GM23248 (cell line): ENCODE results near the gene ASXL2. TPM values are rescaled to one million over a fixed set of nuclear protein-coding genes. Genes with fewer than 3 reads are reported as not detected.
A peak's percentile ranks its signal among the peaks of the same experiment; 100 is the strongest.

ENCODE experiments used
- DNase-seq: peaks from one replicate; pipeline ENCODE4 v3.0.0-alpha.2; 2015
- H2AFZ ChIP-seq: fragments of 200-600 bp; sonication (generic); 2 replicates; pipeline ENCODE4 v1.6.1; 2016; ENCODE audit warnings: antibody characterized with exemption
- H3F3A ChIP-seq: fragments of 200-600 bp; sonication (generic); 2 replicates; pipeline ENCODE4 v1.6.1; 2016; ENCODE audit warnings: mild to moderate bottlenecking, antibody characterized with exemption, mixed run types; ENCODE audit not compliant: insufficient read depth
- H3K27ac ChIP-seq: fragments of 200-600 bp; sonication (generic); 2 replicates; pipeline ENCODE4 v1.5.1; 2016; ENCODE audit warnings: mild to moderate bottlenecking
- H3K27me3 ChIP-seq: fragments of 200-600 bp; sonication (generic); replicated peaks from 2 replicates; pipeline ENCODE4 v1.6.1; 2016; ENCODE audit warnings: mild to moderate bottlenecking; ENCODE audit not compliant: insufficient read depth
- H3K36me3 ChIP-seq: fragments of 200-600 bp; sonication (generic); 2 replicates; pipeline ENCODE4 v1.6.1; 2016; ENCODE audit warnings: low read depth, mild to moderate bottlenecking
- H3K4me1 ChIP-seq: fragments of 200-600 bp; sonication (generic); 2 replicates; pipeline ENCODE4 v1.6.1; 2016; ENCODE audit warnings: mild to moderate bottlenecking; ENCODE audit not compliant: insufficient read depth
- H3K4me2 ChIP-seq: fragments of 200-600 bp; sonication (generic); one replicate; pipeline ENCODE4 v1.6.1; 2016; ENCODE audit warnings: mild to moderate bottlenecking; ENCODE audit not compliant: unreplicated experiment
- H3K4me3 ChIP-seq: fragments of 200-600 bp; sonication (generic); 2 replicates; pipeline ENCODE4 v1.5.1; 2016; ENCODE audit warnings: mild to moderate bottlenecking
- H3K79me2 ChIP-seq: fragments of 200-600 bp; sonication (generic); 2 replicates; pipeline ENCODE4 v1.6.1; 2016; ENCODE audit warnings: mild to moderate bottlenecking; ENCODE audit not compliant: insufficient read depth
- H3K9ac ChIP-seq: fragments of 200-600 bp; sonication (generic); 2 replicates; pipeline ENCODE4 v1.6.1; 2016; ENCODE audit warnings: mild to moderate bottlenecking
- H3K9me2 ChIP-seq: fragments of 200-600 bp; sonication (generic); 2 replicates; pipeline ENCODE4 v1.6.1; 2016; ENCODE audit warnings: mixed run types, mild to moderate bottlenecking, moderate library complexity; ENCODE audit not compliant: insufficient read depth
- H3K9me3 ChIP-seq: fragments of 200-600 bp; sonication (generic); one replicate; pipeline ENCODE4 v1.6.1; 2017; ENCODE audit warnings: low read depth
- H4K20me1 ChIP-seq: fragments of 200-600 bp; sonication (generic); 2 replicates; pipeline ENCODE4 v1.6.0; 2016; ENCODE audit not compliant: insufficient read depth
- EZH2 ChIP-seq: fragments of 200-600 bp; sonication (generic); IDR thresholded peaks from 2 replicates; pipeline ENCODE4 v1.6.1; 2018; ENCODE audit warnings: antibody characterized with exemption, mild to moderate bottlenecking; ENCODE audit not compliant: insufficient read depth, poor library complexity, severe bottlenecking
- EZH2phosphoT487 ChIP-seq: fragments of 200-600 bp; sonication (generic); IDR thresholded peaks from 2 replicates; pipeline ENCODE4 v1.6.1; 2018; ENCODE audit warnings: antibody characterized with exemption, moderate library complexity, mild to moderate bottlenecking, low read depth; ENCODE audit not compliant: insufficient read depth
- whole genome bisulfite sequencing, 2 experiments: methylation state at CpG; one replicate each; pipeline ENCODE4 v1.1.6; 2015 to 2017; ENCODE audit warnings: low lambda C conversion rate in 2 of 2, low coverage in 1 of 2; ENCODE audit errors: missing lambda C conversion rate in 2 of 2; 5-methylcytosine and 5-hydroxymethylcytosine counted together
- in situ Hi-C: fragments of 300-500 bp; cut with MboI; formaldehyde crosslinking; loops from 2 replicates; pipeline ENCODE4 v1.15.0; 2020
- polyA plus RNA-seq: library from polyadenylated mRNA; unstranded; fragments of >200 nt; fragmentation: Nextera tagmentation; extraction: Ambion mirVana; gene quantifications from 2 replicates; pipeline ENCODE4 v1.2.1, GENCODE V29; 2016
- total RNA-seq: library from RNA; depleted of rRNA; stranded (reverse); fragments of >200 nt; shearing (Covaris generic); gene quantifications from 2 replicates; pipeline ENCODE4 v1.2.3, GENCODE V29; 2014

ASXL2 gene
- total and polyA plus RNA-seq, 2 experiments from 2014 or later: 4.5 to 9.5 TPM

- H3F3A ChIP-seq: 0 out of 2 replicates have a peak, but pooled peaks cover 4% of the 10 kb centered on the region
- TF ChIP-seq EZH2phosphoT487 (no peak), EZH2 (no peak)
- in situ Hi-C loops: no loop called here
Observed at GRCh38 chr2:25810428-25810827, 67.9 kb downstream of the ASXL2 start.

GRCh38 chr2:25809646-25810045 lies 68.6 kb downstream of the ASXL2 start:
- H3K79me2 ChIP-seq: peaks cover 60% of the 10 kb centered on the region
- no peaks in the 10 kb centered on the region for H3K27me3 ChIP-seq
- H3K4me3 ChIP-seq: no peak overlapping the region
- DNase-seq: no peak
- no peak for TF ChIP-seq EZH2phosphoT487
- no peak for TF ChIP-seq EZH2
- in situ Hi-C loops: no loop called here
- no peak overlapping the region for H3K4me2 ChIP-seq
- peaks cover 23% of the 10 kb centered on the region; the same call in 1 of the 2 replicates for H3K4me1 ChIP-seq
- H3K9me2 ChIP-seq: no peaks in the 10 kb centered on the region
- no peaks in the 10 kb centered on the region for H3K36me3 ChIP-seq
- H4K20me1 ChIP-seq: peaks cover 5% of the 10 kb centered on the region; the same call in 1 of the 2 replicates
- 93 to 98% methylated on average over 3 of the region's 3 CpGs for WGBS, 2 experiments
- no peak overlapping the region for H3K9ac ChIP-seq
- H3F3A ChIP-seq: 0 out of 2 replicates have a peak, but pooled peaks cover 4% of the 10 kb centered on the region
- H2AFZ ChIP-seq: no peak overlapping the region
- no peaks in the 10 kb centered on the region for H3K9me3 ChIP-seq
- H3K27ac ChIP-seq: no peak overlapping the region

More at GRCh38 chr2:25810428-25810827, 67.9 kb downstream of the ASXL2 start:
- peaks cover 62% of the 10 kb centered on the region for H3K79me2 ChIP-seq
- peaks cover 5% of the 10 kb centered on the region; the same call in 1 of the 2 replicates for H4K20me1 ChIP-seq
- H3K4me2 ChIP-seq: no peak overlapping the region
- H3K4me1 ChIP-seq: peaks cover 23% of the 10 kb centered on the region; the same call in 1 of the 2 replicates
- no peaks in the 10 kb centered on the region for H3K9me3 ChIP-seq
- no peaks in the 10 kb centered on the region for H3K27me3 ChIP-seq
- no peak for DNase-seq
- H2AFZ ChIP-seq: no peak overlapping the region
- WGBS, 2 experiments: 80 to 88% methylated on average over 5 of the region's 5 CpGs
- no peaks in the 10 kb centered on the region for H3K36me3 ChIP-seq
- H3K9ac ChIP-seq: no peak overlapping the region
- no peak overlapping the region for H3K27ac ChIP-seq
- no peak overlapping the region for H3K4me3 ChIP-seq
- H3K9me2 ChIP-seq: no peaks in the 10 kb centered on the region

DNA sequence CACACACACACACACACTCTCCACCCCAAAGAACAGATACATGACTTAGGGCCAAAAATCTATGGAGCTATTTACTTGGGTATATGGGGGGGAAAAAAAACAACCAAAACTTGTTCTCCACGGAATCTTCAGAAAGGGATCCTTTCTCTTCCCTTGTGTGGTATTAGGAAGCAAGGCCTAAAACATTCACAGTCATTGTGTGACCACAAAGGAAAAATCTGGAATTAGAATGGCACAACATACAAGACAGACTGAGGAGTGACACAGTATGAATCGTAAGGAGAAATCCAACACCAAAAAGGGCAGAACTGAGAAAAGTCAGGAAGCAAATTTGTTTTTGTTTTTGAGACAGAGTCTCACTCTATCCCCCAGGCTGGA lies 70.3 kb downstream of the ASXL2 start:
- Histone ChIP-seq H3K27me3 (no peaks in the 10 kb centered on the region), H2AFZ (no peak overlapping the region), H3K27ac (peak overlapping the region; percentile 58), H3K9me2 (no peaks in the 10 kb centered on the region), H3K36me3 (peaks cover 4% of the 10 kb centered on the region), H3F3A (0 out of 2 replicates have a peak, but pooled peaks cover 4% of the 10 kb centered on the region), H3K79me2 (peaks cover 46% of the 10 kb centered on the region), H3K9me3 (no peaks in the 10 kb centered on the region), H3K4me2 (peak overlapping the region; percentile 19), H3K4me3 (no peak overlapping the region), H4K20me1 (no peaks in the 10 kb centered on the region), H3K4me1 (peaks cover 15% of the 10 kb centered on the region; the same call in 1 of the 2 replicates), H3K9ac (0 out of 2 replicates have a peak overlapping the region, but pooled peaks have one; percentile 16)
- 49 to 57% methylated on average over 2 of the region's 2 CpGs for WGBS, 2 experiments
- in situ Hi-C loops: no loop called here
- TF ChIP-seq EZH2phosphoT487 (no peak), EZH2 (no peak)
- DNase-seq: peak; percentile 71

DNA sequence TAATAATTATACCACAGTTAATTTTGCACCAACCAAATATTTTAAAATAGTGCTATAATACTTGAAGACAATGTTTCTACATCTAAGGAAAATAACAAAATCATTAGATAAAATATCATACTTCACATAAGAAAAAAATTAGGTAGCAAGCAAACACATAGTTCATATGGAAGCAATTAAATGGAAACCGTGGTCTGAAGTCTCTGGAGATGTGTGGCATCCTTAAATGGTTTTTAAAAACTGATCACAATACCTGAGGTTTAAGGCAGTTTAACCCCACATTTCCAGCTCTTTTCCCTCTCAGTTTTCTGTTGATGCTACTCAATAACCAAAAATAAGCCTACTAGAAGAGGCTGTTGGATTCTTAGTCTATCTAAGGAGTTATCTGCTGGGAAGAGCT lies 71.3 kb downstream of the ASXL2 start:
- WGBS, 2 experiments: 7 to 21% methylated on average over 1 of the region's 1 CpG
- H3K9me3 ChIP-seq: no peaks in the 10 kb centered on the region
- TF ChIP-seq EZH2phosphoT487 (no peak), EZH2 (no peak)

More for the DNA sequence above, 71.3 kb downstream of the ASXL2 start:
- H3K36me3 ChIP-seq: peaks cover 4% of the 10 kb centered on the region
- H3K9me2 ChIP-seq: no peaks in the 10 kb centered on the region
- in situ Hi-C loops: no loop called here
- H3K79me2 ChIP-seq: peaks cover 35% of the 10 kb centered on the region
- H3F3A ChIP-seq: 0 out of 2 replicates have a peak, but pooled peaks cover 4% of the 10 kb centered on the region
- H4K20me1 ChIP-seq: no peaks in the 10 kb centered on the region
- no peak overlapping the region for H3K4me3 ChIP-seq
- no peak overlapping the region for H3K4me2 ChIP-seq
- H3K9ac ChIP-seq: no peak overlapping the region
- peaks cover 15% of the 10 kb centered on the region; the same call in 1 of the 2 replicates for H3K4me1 ChIP-seq
- H2AFZ ChIP-seq: no peak overlapping the region
- no peaks in the 10 kb centered on the region for H3K27me3 ChIP-seq
- H3K27ac ChIP-seq: no peak overlapping the region
- peak; percentile 5 for DNase-seq
